Esophagus (tissue), 2 donors: ENCODE results near the gene AKAP12. TPM values are rescaled to one million over a fixed set of nuclear protein-coding genes. Genes with fewer than 3 reads are reported as not detected.
"Not testable (repeated sequence)": the region's sequence is repeated elsewhere in the genome, so short reads cannot be mapped to it uniquely, and the experiment has no call there.

Source experiments
- H3K27ac ChIP-seq, 2 donors: one replicate each; pipeline ENCODE4 v1.5.1; 2013; ENCODE audit warnings: low read depth in 2 of 2, mild to moderate bottlenecking in 2 of 2, inconsistent platforms in 1 of 2, low read length in 1 of 2, moderate library complexity in 1 of 2
- H3K27me3 ChIP-seq, 2 donors: one replicate each; pipeline ENCODE4 v1.6.1; 2013; ENCODE audit warnings: low read length in 2 of 2, control low read depth in 1 of 2, mild to moderate bottlenecking in 1 of 2; ENCODE audit not compliant: insufficient read depth in 2 of 2, control insufficient read depth in 1 of 2
- H3K36me3 ChIP-seq, 2 donors: one replicate each; pipeline ENCODE4 v1.6.1; 2013; ENCODE audit warnings: low read length in 1 of 2; ENCODE audit not compliant: control insufficient read depth in 2 of 2, insufficient read depth in 2 of 2
- H3K4me1 ChIP-seq, 2 donors: one replicate each; pipeline ENCODE4 v1.6.1; 2013; ENCODE audit warnings: low read length in 1 of 2; ENCODE audit not compliant: control insufficient read depth in 2 of 2, insufficient read depth in 2 of 2
- H3K4me3 ChIP-seq, 2 donors: one replicate each; pipeline ENCODE4 v1.5.1; 2013; ENCODE audit warnings: low read length in 2 of 2, mild to moderate bottlenecking in 2 of 2, low read depth in 1 of 2, moderate library complexity in 1 of 2
- H3K9me3 ChIP-seq, 2 donors: one replicate each; pipeline ENCODE4 v1.6.1; 2013; ENCODE audit warnings: mild to moderate bottlenecking in 2 of 2, low read depth in 1 of 2, low read length in 1 of 2, moderate library complexity in 1 of 2; ENCODE audit not compliant: control insufficient read depth in 2 of 2, insufficient read depth in 1 of 2
- WGBS, 2 donors: extraction: QIAGEN DNeasy Blood & Tissue Kit; methylation state at CpG; one replicate each; pipeline ENCODE4 v1.1.7; 2013; 5-methylcytosine and 5-hydroxymethylcytosine counted together
- polyA plus RNA-seq, 2 donors: library from polyadenylated mRNA; stranded (reverse); fragments of 200-250 nt; gene quantifications; one replicate each; pipeline ENCODE4 v1.2.3, GENCODE V29; 2013
- donor health status: healthy with polysubstance abuse.
- donor health status: Bipolar disorder and iron deficiency.

Gene AKAP12
- polyA plus RNA-seq, 2 donors, result 1.3 to 3.9 TPM

DNA sequence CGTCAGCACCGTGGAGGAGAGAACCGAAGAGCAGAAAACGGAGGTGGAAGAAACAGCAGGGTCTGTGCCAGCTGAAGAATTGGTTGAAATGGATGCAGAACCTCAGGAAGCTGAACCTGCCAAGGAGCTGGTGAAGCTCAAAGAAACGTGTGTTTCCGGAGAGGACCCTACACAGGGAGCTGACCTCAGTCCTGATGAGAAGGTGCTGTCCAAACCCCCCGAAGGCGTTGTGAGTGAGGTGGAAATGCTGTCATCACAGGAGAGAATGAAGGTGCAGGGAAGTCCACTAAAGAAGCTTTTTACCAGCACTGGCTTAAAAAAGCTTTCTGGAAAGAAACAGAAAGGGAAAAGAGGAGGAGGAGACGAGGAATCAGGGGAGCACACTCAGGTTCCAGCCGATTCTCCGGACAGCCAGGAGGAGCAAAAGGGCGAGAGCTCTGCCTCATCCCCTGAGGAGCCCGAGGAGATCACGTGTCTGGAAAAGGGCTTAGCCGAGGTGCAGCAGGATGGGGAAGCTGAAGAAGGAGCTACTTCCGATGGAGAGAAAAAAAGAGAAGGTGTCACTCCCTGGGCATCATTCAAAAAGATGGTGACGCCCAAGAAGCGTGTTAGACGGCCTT, 110.0 kb downstream of the AKAP12 start:
- no peak overlapping the region for H3K27ac ChIP-seq
- H3K4me3 ChIP-seq, result no peak overlapping the region
- no peaks in the 10 kb centered on the region for H3K27me3 ChIP-seq
- no peaks in the 10 kb centered on the region for H3K36me3 ChIP-seq
- no peaks in the 10 kb centered on the region for H3K4me1 ChIP-seq
- H3K9me3 ChIP-seq, result no peaks in the 10 kb centered on the region
- 91 to 92% methylated on average over 19 of the region's 19 CpGs for WGBS, 2 donors

DNA sequence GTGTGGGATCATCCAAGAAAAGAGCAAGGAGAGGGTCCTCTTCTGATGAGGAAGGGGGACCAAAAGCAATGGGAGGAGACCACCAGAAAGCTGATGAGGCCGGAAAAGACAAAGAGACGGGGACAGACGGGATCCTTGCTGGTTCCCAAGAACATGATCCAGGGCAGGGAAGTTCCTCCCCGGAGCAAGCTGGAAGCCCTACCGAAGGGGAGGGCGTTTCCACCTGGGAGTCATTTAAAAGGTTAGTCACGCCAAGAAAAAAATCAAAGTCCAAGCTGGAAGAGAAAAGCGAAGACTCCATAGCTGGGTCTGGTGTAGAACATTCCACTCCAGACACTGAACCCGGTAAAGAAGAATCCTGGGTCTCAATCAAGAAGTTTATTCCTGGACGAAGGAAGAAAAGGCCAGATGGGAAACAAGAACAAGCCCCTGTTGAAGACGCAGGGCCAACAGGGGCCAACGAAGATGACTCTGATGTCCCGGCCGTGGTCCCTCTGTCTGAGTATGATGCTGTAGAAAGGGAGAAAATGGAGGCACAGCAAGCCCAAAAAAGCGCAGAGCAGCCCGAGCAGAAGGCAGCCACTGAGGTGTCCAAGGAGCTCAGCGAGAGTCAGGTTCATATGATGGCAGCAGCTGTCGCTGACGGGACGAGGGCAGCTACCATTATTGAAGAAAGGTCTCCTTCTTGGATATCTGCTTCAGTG, 110.8 kb downstream of the AKAP12 start:
- Histone ChIP-seq H3K27ac (no peak overlapping the region), H3K36me3 (no peaks in the 10 kb centered on the region), H3K27me3 (no peaks in the 10 kb centered on the region), H3K4me3 (no peak overlapping the region), H3K9me3 (no peaks in the 10 kb centered on the region), H3K4me1 (no peaks in the 10 kb centered on the region)
- WGBS, 2 donors, result 94 to 95% methylated on average over 20 of the region's 20 CpGs

DNA sequence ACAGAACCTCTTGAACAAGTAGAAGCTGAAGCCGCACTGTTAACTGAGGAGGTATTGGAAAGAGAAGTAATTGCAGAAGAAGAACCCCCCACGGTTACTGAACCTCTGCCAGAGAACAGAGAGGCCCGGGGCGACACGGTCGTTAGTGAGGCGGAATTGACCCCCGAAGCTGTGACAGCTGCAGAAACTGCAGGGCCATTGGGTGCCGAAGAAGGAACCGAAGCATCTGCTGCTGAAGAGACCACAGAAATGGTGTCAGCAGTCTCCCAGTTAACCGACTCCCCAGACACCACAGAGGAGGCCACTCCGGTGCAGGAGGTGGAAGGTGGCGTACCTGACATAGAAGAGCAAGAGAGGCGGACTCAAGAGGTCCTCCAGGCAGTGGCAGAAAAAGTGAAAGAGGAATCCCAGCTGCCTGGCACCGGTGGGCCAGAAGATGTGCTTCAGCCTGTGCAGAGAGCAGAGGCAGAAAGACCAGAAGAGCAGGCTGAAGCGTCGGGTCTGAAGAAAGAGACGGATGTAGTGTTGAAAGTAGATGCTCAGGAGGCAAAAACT, 111.5 kb downstream of the AKAP12 start:
- Histone ChIP-seq H3K9me3 (no peaks in the 10 kb centered on the region), H3K36me3 (no peaks in the 10 kb centered on the region), H3K4me3 (no peak overlapping the region), H3K27me3 (no peaks in the 10 kb centered on the region), H3K4me1 (no peaks in the 10 kb centered on the region), H3K27ac (no peak overlapping the region)
- 90 to 93% methylated on average over 18 of the region's 18 CpGs for WGBS, 2 donors

DNA sequence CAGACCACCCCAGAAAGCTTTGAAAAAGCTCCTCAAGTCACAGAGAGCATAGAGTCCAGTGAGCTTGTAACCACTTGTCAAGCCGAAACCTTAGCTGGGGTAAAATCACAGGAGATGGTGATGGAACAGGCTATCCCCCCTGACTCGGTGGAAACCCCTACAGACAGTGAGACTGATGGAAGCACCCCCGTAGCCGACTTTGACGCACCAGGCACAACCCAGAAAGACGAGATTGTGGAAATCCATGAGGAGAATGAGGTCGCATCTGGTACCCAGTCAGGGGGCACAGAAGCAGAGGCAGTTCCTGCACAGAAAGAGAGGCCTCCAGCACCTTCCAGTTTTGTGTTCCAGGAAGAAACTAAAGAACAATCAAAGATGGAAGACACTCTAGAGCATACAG, 112.0 kb downstream of the AKAP12 start:
- H3K4me1 ChIP-seq, result no peaks in the 10 kb centered on the region
- H3K27me3 ChIP-seq, result no peaks in the 10 kb centered on the region
- no peak overlapping the region for H3K27ac ChIP-seq
- H3K9me3 ChIP-seq, result no peaks in the 10 kb centered on the region
- WGBS, 2 donors, result 90 to 94% methylated on average over 7 of the region's 7 CpGs
- H3K36me3 ChIP-seq, result no peaks in the 10 kb centered on the region
- H3K4me3 ChIP-seq, result no peak overlapping the region

DNA sequence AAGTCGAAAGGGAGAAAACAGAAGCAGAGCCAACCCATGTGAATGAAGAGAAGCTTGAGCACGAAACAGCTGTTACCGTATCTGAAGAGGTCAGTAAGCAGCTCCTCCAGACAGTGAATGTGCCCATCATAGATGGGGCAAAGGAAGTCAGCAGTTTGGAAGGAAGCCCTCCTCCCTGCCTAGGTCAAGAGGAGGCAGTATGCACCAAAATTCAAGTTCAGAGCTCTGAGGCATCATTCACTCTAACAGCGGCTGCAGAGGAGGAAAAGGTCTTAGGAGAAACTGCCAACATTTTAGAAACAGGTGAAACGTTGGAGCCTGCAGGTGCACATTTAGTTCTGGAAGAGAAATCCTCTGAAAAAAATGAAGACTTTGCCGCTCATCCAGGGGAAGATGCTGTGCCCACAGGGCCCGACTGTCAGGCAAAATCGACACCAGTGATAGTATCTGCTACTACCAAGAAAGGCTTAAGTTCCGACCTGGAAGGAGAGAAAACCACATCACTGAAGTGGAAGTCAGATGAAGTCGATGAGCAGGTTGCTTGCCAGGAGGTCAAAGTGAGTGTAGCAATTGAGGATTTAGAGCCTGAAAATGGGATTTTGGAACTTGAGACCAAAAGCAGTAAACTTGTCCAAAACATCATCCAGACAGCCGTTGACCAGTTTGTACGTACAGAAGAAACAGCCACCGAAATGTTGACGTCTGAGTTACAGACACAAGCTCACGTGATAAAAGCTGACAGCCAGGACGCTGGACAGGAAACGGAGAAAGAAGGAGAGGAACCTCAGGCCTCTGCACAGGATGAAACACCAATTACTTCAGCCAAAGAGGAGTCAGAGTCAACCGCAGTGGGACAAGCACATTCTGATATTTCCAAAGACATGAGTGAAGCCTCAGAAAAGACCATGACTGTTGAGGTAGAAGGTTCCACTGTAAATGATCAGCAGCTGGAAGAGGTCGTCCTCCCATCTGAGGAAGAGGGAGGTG, 112.9 kb downstream of the AKAP12 start:
- H3K27ac ChIP-seq, result no peak overlapping the region
- 83 to 86% methylated on average over 19 of the region's 19 CpGs for WGBS, 2 donors
- no peak overlapping the region for H3K4me3 ChIP-seq
- H3K27me3 ChIP-seq, result no peaks in the 10 kb centered on the region
- no peaks in the 10 kb centered on the region for H3K9me3 ChIP-seq
- H3K4me1 ChIP-seq, result no peaks in the 10 kb centered on the region
- no peaks in the 10 kb centered on the region for H3K36me3 ChIP-seq

DNA sequence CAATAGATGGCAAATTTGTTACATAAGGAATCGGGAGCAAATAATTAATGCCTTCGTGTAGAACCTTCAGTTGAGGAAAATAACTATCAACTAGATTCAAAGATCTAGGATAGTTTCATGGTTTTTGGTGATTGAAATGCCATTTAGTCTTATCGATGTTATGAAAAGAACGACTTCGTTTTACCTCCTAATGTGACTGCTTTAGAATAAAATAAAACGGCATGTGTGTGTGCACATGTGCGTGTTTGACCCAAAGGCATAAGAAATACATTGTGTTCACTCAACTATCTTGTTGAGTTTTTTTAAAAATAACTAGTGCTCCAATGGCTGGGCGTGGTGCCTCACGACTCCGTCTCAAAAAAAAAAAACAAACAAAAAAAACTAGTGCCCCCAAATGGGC, 114.0 kb downstream of the AKAP12 start:
- 94 to 96% methylated on average over 10 of the region's 10 CpGs for WGBS, 2 donors
- Histone ChIP-seq H3K4me3 (no peak overlapping the region), H3K4me1 (no peaks in the 10 kb centered on the region), H3K27ac (no peak overlapping the region), H3K36me3 (no peaks in the 10 kb centered on the region), H3K9me3 (no peaks in the 10 kb centered on the region), H3K27me3 (no peaks in the 10 kb centered on the region)

- not testable (repeated sequence) for H3K27ac ChIP-seq, H3K4me1 ChIP-seq, H3K27me3 ChIP-seq, H3K4me3 ChIP-seq, H3K9me3 ChIP-seq, H3K36me3 ChIP-seq
- 89 to 94% methylated on average over 6 of the region's 6 CpGs for WGBS, 2 donors
Observed at GRCh38 chr6:151356983-151357382, 117.2 kb downstream of the AKAP12 start.

DNA sequence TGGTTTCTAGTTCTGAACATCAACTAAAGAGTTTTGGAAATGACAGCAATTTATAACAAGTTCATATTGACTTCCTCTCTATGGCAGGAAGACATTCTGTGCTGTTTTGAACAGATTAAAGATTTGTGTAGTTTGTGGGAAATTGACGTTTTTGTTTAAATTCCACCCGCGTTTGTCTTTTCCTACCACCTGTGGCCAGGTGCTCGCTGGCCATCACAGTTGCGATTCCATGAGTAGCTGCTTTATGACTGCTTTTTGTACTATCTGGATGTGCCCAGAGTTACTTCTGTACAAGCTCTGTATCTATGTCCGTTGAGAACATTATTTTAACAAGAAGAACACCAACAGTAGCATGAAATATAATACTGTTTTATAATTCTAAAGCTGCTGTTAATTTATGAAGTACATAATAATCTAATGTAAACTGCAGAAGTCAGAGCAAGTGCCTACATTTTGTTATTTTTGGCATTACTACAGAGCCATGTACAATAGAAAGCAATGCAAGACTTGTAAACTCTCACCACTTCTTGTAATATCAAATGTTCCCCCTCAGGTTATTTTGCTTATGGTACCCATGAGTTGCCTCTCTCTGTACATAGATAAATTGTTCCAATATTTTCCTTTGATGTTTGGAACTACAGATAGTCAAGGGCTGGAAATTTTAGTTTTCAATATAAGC, 118.1 kb downstream of the AKAP12 start:
- WGBS, 2 donors, result 56 to 62% methylated on average over 6 of the region's 6 CpGs

DNA sequence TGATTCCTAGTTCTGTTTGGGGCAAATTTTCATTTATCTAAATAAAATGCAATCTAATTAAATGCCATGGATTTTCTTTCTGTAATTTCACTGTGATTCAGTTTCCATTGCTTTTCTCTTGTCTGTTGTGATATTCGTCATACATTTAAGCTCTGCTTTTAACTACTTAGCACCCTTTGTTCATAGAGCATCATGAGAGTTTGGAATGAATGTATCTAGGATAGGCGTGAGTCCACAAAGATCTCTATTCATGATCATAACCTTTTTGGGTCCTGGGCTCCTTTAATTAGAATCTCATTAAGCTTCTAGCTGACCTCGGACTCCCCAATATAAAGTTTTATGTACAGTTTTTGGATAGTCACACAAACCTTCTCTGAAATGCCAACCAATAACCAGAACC, 118.7 kb downstream of the AKAP12 start:
- no peaks in the 10 kb centered on the region for H3K9me3 ChIP-seq
- H3K27ac ChIP-seq, result no peak overlapping the region
- H3K4me1 ChIP-seq, result no peaks in the 10 kb centered on the region
- H3K27me3 ChIP-seq, result no peaks in the 10 kb centered on the region
- 82 to 90% methylated on average over 3 of the region's 3 CpGs for WGBS, 2 donors
- H3K36me3 ChIP-seq, result no peaks in the 10 kb centered on the region
- H3K4me3 ChIP-seq, result no peak overlapping the region

More for the DNA sequence above, 118.1 kb downstream of the AKAP12 start:
- no peaks in the 10 kb centered on the region for H3K4me1 ChIP-seq
- no peaks in the 10 kb centered on the region for H3K27me3 ChIP-seq
- no peak overlapping the region for H3K4me3 ChIP-seq
- H3K27ac ChIP-seq, result no peak overlapping the region
- H3K9me3 ChIP-seq, result no peaks in the 10 kb centered on the region
- no peaks in the 10 kb centered on the region for H3K36me3 ChIP-seq
